IMR-90 (cell line): Measurements from ENCODE around the gene WDR70. TPM values are rescaled to one million over a fixed set of nuclear protein-coding genes. Genes with fewer than 3 reads are reported as not detected.
A peak's percentile ranks its signal among the peaks of the same experiment; 100 is the strongest.

Source experiments
- ATAC-seq: fragments of 200-7000 bp; cut with Tn5 transposase; 2 replicates; pipeline ENCODE4 v1.9.1; 2020; ENCODE audit warnings: low read depth, mild to moderate bottlenecking, moderate library complexity
- BruUV-seq: library from RNA; stranded (reverse); fragments of 400-500 nt; replicated peaks from 2 replicates; lab custom pipeline; 2021; lab: Mats Ljungman, UMichigan
- CTCF ChIA-PET: fragments of 300-600 bp; formaldehyde crosslinking; extraction: SDS; loops from one replicate; lab custom pipeline; 2021; ENCODE audit warnings: antibody characterized with exemption; lab: Yijun Ruan, JAX
- POLR2A ChIA-PET: fragments of 300-600 bp; sonication (Branson Sonifier 250); formaldehyde crosslinking; loops from one replicate; lab custom pipeline; 2022; ENCODE audit warnings: antibody characterized with exemption; ENCODE audit not compliant: unreplicated experiment; lab: Charles Lee
- DNase-seq: peaks from one replicate; pipeline ENCODE4 v3.0.0; 2013
- H2AFZ ChIP-seq: replicated peaks from 2 replicates; pipeline ENCODE3; 2013; ENCODE audit warnings: low read length, mild to moderate bottlenecking; ENCODE audit not compliant: poor library complexity
- H2AK5ac ChIP-seq: 2 replicates; pipeline ENCODE4 v1.6.1; 2013; ENCODE audit warnings: low read depth, low read length, inconsistent platforms
- H2AK9ac ChIP-seq: replicated peaks from 2 replicates; pipeline ENCODE3; 2013; ENCODE audit warnings: mild to moderate bottlenecking, low read depth, low read length, moderate library complexity; ENCODE audit not compliant: poor library complexity
- H2BK120ac ChIP-seq: 2 replicates; pipeline ENCODE4 v1.6.1; 2013; ENCODE audit warnings: low read depth, low read length, inconsistent platforms
- H2BK15ac ChIP-seq: 3 replicates; pipeline ENCODE4 v1.6.1; 2013; ENCODE audit warnings: low read depth, low read length, inconsistent platforms
- H2BK20ac ChIP-seq: 2 replicates; pipeline ENCODE4 v1.6.1; 2013; ENCODE audit warnings: low read depth, mild to moderate bottlenecking, inconsistent platforms, low read length, moderate library complexity
- H2BK5ac ChIP-seq: 2 replicates; pipeline ENCODE4 v1.6.1; 2013; ENCODE audit warnings: mild to moderate bottlenecking, low read depth, low read length, inconsistent platforms; ENCODE audit not compliant: poor library complexity, severe bottlenecking
- H3K14ac ChIP-seq: replicated peaks from 2 replicates; pipeline ENCODE4 v1.6.1; 2013; ENCODE audit warnings: low read depth, low read length, inconsistent platforms
- H3K18ac ChIP-seq: 2 replicates; pipeline ENCODE4 v1.6.1; 2013; ENCODE audit warnings: low read depth, low read length, control low read depth
- H3K23ac ChIP-seq: 2 replicates; pipeline ENCODE4 v1.6.1; 2013; ENCODE audit warnings: low read depth, low read length, inconsistent platforms
- H3K27ac ChIP-seq: 2 replicates; pipeline ENCODE4 v1.5.1; 2013; ENCODE audit warnings: mild to moderate bottlenecking, control low read depth, low read length; ENCODE audit not compliant: insufficient read depth
- H3K27me3 ChIP-seq: 2 replicates; pipeline ENCODE4 v1.6.1; 2013; ENCODE audit warnings: low read length; ENCODE audit not compliant: control insufficient read depth, insufficient read depth
- H3K36me3 ChIP-seq: 2 replicates; pipeline ENCODE4 v1.6.1; 2013; ENCODE audit warnings: low read length, mixed read lengths; ENCODE audit not compliant: control insufficient read depth, insufficient read depth
- H3K4ac ChIP-seq: 2 replicates; pipeline ENCODE4 v1.6.1; 2013; ENCODE audit warnings: low read depth, low read length, inconsistent platforms
- H3K4me1 ChIP-seq: 2 replicates; pipeline ENCODE4 v1.6.1; 2013; ENCODE audit warnings: low read length, mixed read lengths; ENCODE audit not compliant: control insufficient read depth, insufficient read depth
- H3K4me2 ChIP-seq: 2 replicates; pipeline ENCODE4 v1.6.1; 2013; ENCODE audit warnings: low read depth, mild to moderate bottlenecking, control low read depth, low read length, moderate library complexity
- H3K4me3 ChIP-seq: 2 replicates; pipeline ENCODE4 v1.5.1; 2013; ENCODE audit warnings: low read depth, mild to moderate bottlenecking, control low read depth, low read length, moderate library complexity; ENCODE audit not compliant: insufficient read depth
- H3K56ac ChIP-seq: 2 replicates; pipeline ENCODE4 v1.6.1; 2013; ENCODE audit warnings: low read length, inconsistent platforms; ENCODE audit not compliant: insufficient read depth; ENCODE audit errors: extremely low read depth
- H3K79me1 ChIP-seq, 2 experiments: 2 replicates each; pipeline ENCODE4 v1.6.1; 2013; ENCODE audit warnings: low read length in 2 of 2, inconsistent platforms in 1 of 2, low read depth in 1 of 2
- H3K9ac ChIP-seq: 2 replicates; pipeline ENCODE4 v1.6.1; 2013; ENCODE audit warnings: low read depth, low read length, control low read depth
- H3K9me1 ChIP-seq: 2 replicates; pipeline ENCODE4 v1.6.1; 2013; ENCODE audit warnings: low read length, inconsistent platforms; ENCODE audit not compliant: insufficient read depth
- H3K9me3 ChIP-seq: 2 replicates; pipeline ENCODE4 v1.6.1; 2013; ENCODE audit warnings: low read length; ENCODE audit not compliant: control insufficient read depth, insufficient read depth
- H4K20me1 ChIP-seq: 2 replicates; pipeline ENCODE4 v1.6.1; 2013; ENCODE audit warnings: low read length, inconsistent platforms; ENCODE audit not compliant: insufficient read depth
- H4K5ac ChIP-seq: 2 replicates; pipeline ENCODE4 v1.6.1; 2013; ENCODE audit warnings: mild to moderate bottlenecking, low read depth, low read length, control low read depth
- H4K8ac ChIP-seq, 2 experiments: 2 replicates each; pipeline ENCODE4 v1.6.1; 2013; ENCODE audit warnings: low read depth in 2 of 2, low read length in 2 of 2, control low read depth in 1 of 2, inconsistent platforms in 1 of 2
- H4K91ac ChIP-seq: 2 replicates; pipeline ENCODE4 v1.6.1; 2013; ENCODE audit warnings: low read depth, low read length, inconsistent platforms; ENCODE audit not compliant: insufficient read depth
- CEBPB ChIP-seq: IDR thresholded peaks from 2 replicates; pipeline ENCODE4 v1.6.1; 2012; ENCODE audit warnings: low read depth, low read length, improper control_type of control experiment
- WGBS, 2 experiments: methylation state at CpG; one replicate each; pipeline versions ENCODE4 v1.1.5 to v1.1.7; 2013; ENCODE audit warnings: missing lambda C conversion rate in 2 of 2; ENCODE audit not compliant: insufficient read length in 1 of 2; ENCODE audit errors: extremely low coverage in 2 of 2; 5-methylcytosine and 5-hydroxymethylcytosine counted together
- dilution Hi-C: fragments of 300-500 bp; cut with HindIII; formaldehyde crosslinking; loops from one replicate; pipeline ENCODE4 v1.14.3; 2018; ENCODE audit warnings: low sequenced_read_pairs; ENCODE audit not compliant: unreplicated experiment
- in situ Hi-C: fragments of 300-500 bp; cut with MboI; formaldehyde crosslinking; loops from 3 replicates; pipeline ENCODE4 v1.14.3; 2019; ENCODE audit warnings: low sequenced_read_pairs, inconsistent platforms, mixed read lengths
- intact Hi-C: fragments of 100-400 bp; cut with micrococcal nuclease; formaldehyde crosslinking; loops from 2 replicates; pipeline ENCODE4 v1.10.0; 2022
- polyA plus RNA-seq, 3 experiments: library from polyadenylated mRNA; depleted of rRNA; stranded (reverse); fragments of >200 nt; gene quantifications; 2 replicates each; pipeline ENCODE4 v1.2.3, GENCODE V29; 2012; ENCODE audit warnings: low replicate concordance in 1 of 3
- total RNA-seq: library from RNA; depleted of rRNA; stranded (reverse); fragments of >200 nt; gene quantifications from 2 replicates; pipeline ENCODE4 v1.2.3, GENCODE V29; 2012
- TF ChIP-seq, protein P1 (sequence below): conservative IDR thresholded peaks from 2 replicates; pipeline ENCODE4 v1.5.1; 2012; ENCODE audit warnings: mild to moderate bottlenecking, low read depth, low read length, improper control_type of control experiment
- TF ChIP-seq, protein P2 (sequence below): fragments of 150-350 bp; IDR thresholded peaks from 2 replicates; pipeline ENCODE4 v1.6.1; 2017; ENCODE audit warnings: mild to moderate bottlenecking, antibody characterized with exemption, low read length, low read depth

WDR70 gene
- total and polyA plus RNA-seq, 2 of the 4 experiments (the other 2 are of a cell fraction): 16.7 to 29.9 TPM

DNA sequence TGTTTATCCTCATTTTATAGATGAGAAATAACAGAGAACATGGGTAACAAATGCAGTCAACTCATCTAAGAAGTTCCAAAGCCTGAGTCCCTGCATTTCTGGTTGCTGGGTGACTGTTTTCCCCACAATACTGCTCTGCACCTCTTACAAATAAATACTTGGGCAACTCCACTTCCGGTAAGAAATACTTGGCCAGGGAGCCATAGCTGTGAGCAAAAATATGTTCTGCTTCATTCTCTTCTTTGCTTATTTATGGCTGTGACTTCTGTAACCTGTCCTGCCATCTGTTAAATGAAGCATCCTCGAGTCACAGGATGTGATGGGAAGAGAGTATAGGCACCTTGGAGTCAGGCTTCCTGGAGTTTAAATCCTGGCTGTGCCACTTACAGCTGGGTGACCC is 410.9 kb downstream of the WDR70 start:
- ChIA-PET CTCF (interaction anchor here (0.6 kb wide), 1 partner anchor 11 kb away, joined by 3 read pairs; no protein-coding TSS in a partner anchor), POLR2A (no interaction called here)
- no TSS peak for BruUV-seq

More for the DNA sequence above, 410.9 kb downstream of the WDR70 start:
- peaks cover 2% of the 10 kb centered on the region; the same call in 1 of the 2 replicates for H3K9me3 ChIP-seq
- no peaks in the 10 kb centered on the region for H4K20me1 ChIP-seq
- peaks cover 8% of the 10 kb centered on the region; the same call in 1 of the 2 replicates for H3K9me1 ChIP-seq
- no peak overlapping the region for H3K4me3 ChIP-seq
- H2BK5ac ChIP-seq: no peak overlapping the region
- peaks cover 4% of the 10 kb centered on the region; the same call in 1 of the 2 replicates for H3K4me1 ChIP-seq
- H4K8ac ChIP-seq: no peak overlapping the region
- H2BK15ac ChIP-seq: no peak overlapping the region
- H2AK9ac ChIP-seq: no peak overlapping the region
- H2AFZ ChIP-seq: no peak overlapping the region
- ATAC-seq (peak; percentile 48; the same call in 1 of the 2 replicates), DNase-seq (peak; percentile 70)
- H3K9ac ChIP-seq: no peak overlapping the region
- no peak overlapping the region; the same call in 1 of the 2 replicates for H4K5ac ChIP-seq
- H3K56ac ChIP-seq: no peak overlapping the region
- no peaks in the 10 kb centered on the region for H3K79me1 ChIP-seq
- WGBS, 2 experiments: 83% methylated on average over 1 of the region's 2 CpGs; no CpG with 5 or more reads in 1 of the 2 experiments
- no peaks in the 10 kb centered on the region for H3K27me3 ChIP-seq
- H4K91ac ChIP-seq: no peak overlapping the region
- H3K36me3 ChIP-seq: no peaks in the 10 kb centered on the region
- H3K4ac ChIP-seq: no peak overlapping the region
- intact Hi-C loops (no loop called here), dilution Hi-C loops (no loop called here), in situ Hi-C loops (no loop called here)
- H2BK120ac ChIP-seq: no peak overlapping the region
- no peak overlapping the region for H2BK20ac ChIP-seq
- no peak overlapping the region for H3K27ac ChIP-seq
- no peak overlapping the region for H2AK5ac ChIP-seq
- TF ChIP-seq, protein P1, sequence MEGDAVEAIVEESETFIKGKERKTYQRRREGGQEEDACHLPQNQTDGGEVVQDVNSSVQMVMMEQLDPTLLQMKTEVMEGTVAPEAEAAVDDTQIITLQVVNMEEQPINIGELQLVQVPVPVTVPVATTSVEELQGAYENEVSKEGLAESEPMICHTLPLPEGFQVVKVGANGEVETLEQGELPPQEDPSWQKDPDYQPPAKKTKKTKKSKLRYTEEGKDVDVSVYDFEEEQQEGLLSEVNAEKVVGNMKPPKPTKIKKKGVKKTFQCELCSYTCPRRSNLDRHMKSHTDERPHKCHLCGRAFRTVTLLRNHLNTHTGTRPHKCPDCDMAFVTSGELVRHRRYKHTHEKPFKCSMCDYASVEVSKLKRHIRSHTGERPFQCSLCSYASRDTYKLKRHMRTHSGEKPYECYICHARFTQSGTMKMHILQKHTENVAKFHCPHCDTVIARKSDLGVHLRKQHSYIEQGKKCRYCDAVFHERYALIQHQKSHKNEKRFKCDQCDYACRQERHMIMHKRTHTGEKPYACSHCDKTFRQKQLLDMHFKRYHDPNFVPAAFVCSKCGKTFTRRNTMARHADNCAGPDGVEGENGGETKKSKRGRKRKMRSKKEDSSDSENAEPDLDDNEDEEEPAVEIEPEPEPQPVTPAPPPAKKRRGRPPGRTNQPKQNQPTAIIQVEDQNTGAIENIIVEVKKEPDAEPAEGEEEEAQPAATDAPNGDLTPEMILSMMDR: no peak
- peak; percentile 61 for TF ChIP-seq CEBPB
- TF ChIP-seq, protein P2, sequence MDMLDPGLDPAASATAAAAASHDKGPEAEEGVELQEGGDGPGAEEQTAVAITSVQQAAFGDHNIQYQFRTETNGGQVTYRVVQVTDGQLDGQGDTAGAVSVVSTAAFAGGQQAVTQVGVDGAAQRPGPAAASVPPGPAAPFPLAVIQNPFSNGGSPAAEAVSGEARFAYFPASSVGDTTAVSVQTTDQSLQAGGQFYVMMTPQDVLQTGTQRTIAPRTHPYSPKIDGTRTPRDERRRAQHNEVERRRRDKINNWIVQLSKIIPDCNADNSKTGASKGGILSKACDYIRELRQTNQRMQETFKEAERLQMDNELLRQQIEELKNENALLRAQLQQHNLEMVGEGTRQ: no peak
- H3K23ac ChIP-seq: no peak overlapping the region
- peak overlapping the region; percentile 55; the same call in 1 of the 2 replicates for H3K18ac ChIP-seq
- no peak overlapping the region for H3K4me2 ChIP-seq
- H3K14ac ChIP-seq: no peak overlapping the region
